Activated naive CD4-positive, alpha-beta T cell treated with anti-CD3 and anti-CD28 coated beads for 36 hours (primary cell): ENCODE measurements around the gene USP22. TPM values are rescaled to one million over a fixed set of nuclear protein-coding genes. Genes with fewer than 3 reads are reported as not detected.

Source experiments
- total RNA-seq, 2 experiments: library from RNA; stranded (reverse); gene quantifications; one replicate each; pipeline ENCODE4 v1.2.3, GENCODE V29; 2021

The USP22 gene
- total RNA-seq, 2 experiments from 2014 or later = 140 to 144 TPM

Other genes starting within 250 kb of the USP22 start
- gene DHRS7B, start 84.0 kb upstream of the USP22 start, total RNA-seq = 10 to 100 TPM; 12.0 to 12.1 TPM
- 10 to 100 TPM; 23.6 to 28.2 TPM for gene TMEM11, start 171.2 kb upstream of the USP22 start, total RNA-seq
- gene NATD1, start 210.4 kb upstream of the USP22 start, total RNA-seq = 1 to 10 TPM; 2.1 to 2.5 TPM
- gene MAP2K3, start 241.7 kb upstream of the USP22 start, total RNA-seq = 10 to 100 TPM; 87.0 to 87.2 TPM